ENCODE results near the gene SMAP1.

The SMAP1 gene

DNA sequence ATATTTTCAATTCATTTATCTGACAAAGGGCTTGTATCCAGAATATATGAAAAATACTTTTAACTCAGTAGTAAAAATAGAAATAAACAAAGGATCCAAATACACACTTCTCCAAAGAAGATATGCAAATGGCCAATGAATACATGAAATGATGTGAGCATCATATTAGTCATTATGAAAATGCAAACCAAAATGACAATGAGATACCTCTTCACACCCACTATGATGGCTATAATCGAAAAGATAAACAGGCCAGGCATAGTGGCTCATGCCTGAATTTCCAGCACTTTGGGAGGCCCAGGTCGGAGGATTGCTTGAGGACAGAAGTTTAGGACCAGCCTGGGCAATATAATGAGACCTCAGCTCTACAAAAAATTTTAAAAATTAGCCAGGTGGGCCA lies 33.8 kb upstream of the SMAP1 start:
- DNase-seq (ENCODE audit: low read depth) = no peak
- no peak overlapping the region for H3K4me3 ChIP-seq (ENCODE audit: low read length)
- TF ChIP-seq, protein P1, sequence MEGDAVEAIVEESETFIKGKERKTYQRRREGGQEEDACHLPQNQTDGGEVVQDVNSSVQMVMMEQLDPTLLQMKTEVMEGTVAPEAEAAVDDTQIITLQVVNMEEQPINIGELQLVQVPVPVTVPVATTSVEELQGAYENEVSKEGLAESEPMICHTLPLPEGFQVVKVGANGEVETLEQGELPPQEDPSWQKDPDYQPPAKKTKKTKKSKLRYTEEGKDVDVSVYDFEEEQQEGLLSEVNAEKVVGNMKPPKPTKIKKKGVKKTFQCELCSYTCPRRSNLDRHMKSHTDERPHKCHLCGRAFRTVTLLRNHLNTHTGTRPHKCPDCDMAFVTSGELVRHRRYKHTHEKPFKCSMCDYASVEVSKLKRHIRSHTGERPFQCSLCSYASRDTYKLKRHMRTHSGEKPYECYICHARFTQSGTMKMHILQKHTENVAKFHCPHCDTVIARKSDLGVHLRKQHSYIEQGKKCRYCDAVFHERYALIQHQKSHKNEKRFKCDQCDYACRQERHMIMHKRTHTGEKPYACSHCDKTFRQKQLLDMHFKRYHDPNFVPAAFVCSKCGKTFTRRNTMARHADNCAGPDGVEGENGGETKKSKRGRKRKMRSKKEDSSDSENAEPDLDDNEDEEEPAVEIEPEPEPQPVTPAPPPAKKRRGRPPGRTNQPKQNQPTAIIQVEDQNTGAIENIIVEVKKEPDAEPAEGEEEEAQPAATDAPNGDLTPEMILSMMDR (conservative IDR thresholded peaks at IDR 0.05; ENCODE audit: low read depth, low read length) = no peak

DNA sequence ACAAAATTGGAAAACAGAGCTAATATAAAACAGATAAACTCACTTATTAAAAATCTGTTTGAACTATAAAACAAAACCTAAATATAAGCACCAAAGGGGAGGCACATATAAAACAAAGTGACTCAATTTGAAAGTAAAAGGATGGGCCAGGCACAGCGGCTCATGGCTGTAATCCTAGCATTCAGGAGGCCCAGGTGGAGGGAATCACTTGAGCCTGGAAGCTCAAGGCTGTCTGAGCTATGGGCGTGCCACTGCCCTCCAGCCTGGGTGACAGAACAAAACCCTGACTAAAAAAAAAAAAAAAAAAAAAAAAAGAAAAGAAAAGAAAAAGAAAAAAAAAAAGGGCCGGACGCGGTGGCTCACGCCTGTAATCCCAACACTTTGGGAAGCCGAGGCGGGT lies 31.1 kb upstream of the SMAP1 start:
- DNase-seq (ENCODE audit: low read depth) = no peak
- TF ChIP-seq, protein P1 (conservative IDR thresholded peaks at IDR 0.05; ENCODE audit: low read depth, low read length) = no peak
- H3K4me3 ChIP-seq (ENCODE audit: low read length) = no peak overlapping the region

DNA sequence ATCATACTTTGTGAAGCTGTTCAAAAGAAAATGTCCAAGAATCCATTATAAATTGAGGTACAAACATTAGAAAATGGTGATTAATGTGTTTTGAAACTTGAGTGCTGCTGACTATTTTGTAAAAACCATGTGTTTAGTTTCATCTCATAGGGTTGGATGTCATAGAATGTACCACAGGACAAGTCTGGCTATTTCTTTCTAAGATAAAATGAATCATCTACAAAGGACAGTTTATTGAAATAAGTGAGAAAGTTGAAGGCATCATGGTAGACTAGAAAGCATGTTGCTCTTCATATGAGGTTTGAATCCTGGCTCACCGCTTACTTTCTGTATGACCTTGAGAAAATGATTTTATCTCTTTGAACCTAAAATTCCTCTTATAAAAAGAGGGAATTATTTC lies 29.2 kb upstream of the SMAP1 start:
- no peak for DNase-seq (ENCODE audit: low read depth)
- TF ChIP-seq, protein P1 (conservative IDR thresholded peaks at IDR 0.05; ENCODE audit: low read depth, low read length) = no peak
- H3K4me3 ChIP-seq (ENCODE audit: low read length) = no peak overlapping the region

DNA sequence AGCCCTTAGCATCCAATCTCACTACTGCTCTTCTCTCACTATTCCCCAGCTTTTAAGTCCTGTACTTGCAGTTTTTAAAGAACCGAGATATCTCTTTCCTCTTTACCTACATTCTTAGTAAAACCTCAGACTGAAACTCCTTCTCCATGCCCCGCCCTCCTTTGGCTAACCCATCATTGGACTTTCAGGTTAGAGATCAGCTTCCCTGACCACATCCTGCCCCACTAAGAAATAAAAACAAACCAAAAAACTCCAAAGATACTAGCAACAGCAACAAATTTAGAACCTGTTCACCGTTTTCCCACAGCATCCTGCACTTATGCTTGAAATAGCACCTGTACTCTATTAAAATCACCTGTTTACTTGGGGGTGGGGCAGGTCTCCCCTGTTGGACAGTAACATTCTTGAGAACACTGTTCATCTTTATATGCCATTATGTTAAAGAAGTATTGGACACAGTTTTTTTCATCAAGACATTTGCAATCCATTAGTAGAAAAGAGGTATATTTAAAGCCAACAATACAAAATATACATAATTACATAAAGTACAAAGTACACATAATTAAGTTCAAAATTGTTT lies 16.3 kb upstream of the SMAP1 start:
- DNase-seq (ENCODE audit: low read depth) = no peak
- H3K4me3 ChIP-seq (ENCODE audit: low read length) = no peak overlapping the region
- TF ChIP-seq, protein P1 (conservative IDR thresholded peaks at IDR 0.05; ENCODE audit: low read depth, low read length) = no peak

DNA sequence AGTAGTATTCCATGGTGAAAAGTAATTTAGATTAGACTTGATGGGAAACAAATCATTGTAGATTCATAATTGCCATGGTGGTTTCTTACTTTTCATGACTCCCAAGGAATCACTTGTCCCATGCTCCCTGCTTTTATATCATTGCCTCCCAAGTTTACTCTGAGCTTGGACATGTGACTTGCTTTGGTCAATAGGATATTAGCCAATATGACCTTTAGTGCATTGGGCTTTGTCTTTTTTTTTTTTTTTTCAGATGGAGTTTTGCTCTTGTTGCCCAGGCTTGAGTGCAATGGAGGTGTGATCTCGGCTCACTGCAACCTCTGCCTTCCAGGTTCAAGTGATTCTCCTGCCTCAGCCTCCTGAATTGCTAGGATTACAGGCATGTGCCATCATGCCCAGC lies 15.5 kb upstream of the SMAP1 start:
- no peak overlapping the region for H3K4me3 ChIP-seq (ENCODE audit: low read length)
- DNase-seq (ENCODE audit: low read depth) = no peak
- TF ChIP-seq, protein P1 (conservative IDR thresholded peaks at IDR 0.05; ENCODE audit: low read depth, low read length) = no peak

DNA sequence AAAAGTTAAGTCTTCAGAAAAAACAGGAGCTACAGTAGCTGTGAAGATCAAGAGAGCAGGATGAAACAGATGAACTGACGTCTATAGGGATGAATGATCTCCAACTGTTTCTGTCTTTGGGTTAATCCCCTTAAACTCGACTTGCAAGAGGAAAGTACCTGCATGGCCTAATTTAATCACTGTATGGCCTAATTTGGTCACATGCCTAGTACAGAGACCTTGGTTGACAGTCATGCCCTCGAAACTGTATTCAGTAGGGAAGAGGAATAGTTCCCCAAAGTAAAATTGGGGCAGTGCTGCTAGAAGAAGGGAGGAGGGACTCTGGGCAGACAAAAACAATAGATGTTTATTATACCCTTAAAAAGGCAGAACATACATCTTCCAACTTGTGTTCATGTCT lies 10.0 kb upstream of the SMAP1 start:
- H3K4me3 ChIP-seq (ENCODE audit: low read length) = no peak overlapping the region
- DNase-seq (ENCODE audit: low read depth) = no peak
- TF ChIP-seq, protein P1 (conservative IDR thresholded peaks at IDR 0.05; ENCODE audit: low read depth, low read length) = no peak

DNA sequence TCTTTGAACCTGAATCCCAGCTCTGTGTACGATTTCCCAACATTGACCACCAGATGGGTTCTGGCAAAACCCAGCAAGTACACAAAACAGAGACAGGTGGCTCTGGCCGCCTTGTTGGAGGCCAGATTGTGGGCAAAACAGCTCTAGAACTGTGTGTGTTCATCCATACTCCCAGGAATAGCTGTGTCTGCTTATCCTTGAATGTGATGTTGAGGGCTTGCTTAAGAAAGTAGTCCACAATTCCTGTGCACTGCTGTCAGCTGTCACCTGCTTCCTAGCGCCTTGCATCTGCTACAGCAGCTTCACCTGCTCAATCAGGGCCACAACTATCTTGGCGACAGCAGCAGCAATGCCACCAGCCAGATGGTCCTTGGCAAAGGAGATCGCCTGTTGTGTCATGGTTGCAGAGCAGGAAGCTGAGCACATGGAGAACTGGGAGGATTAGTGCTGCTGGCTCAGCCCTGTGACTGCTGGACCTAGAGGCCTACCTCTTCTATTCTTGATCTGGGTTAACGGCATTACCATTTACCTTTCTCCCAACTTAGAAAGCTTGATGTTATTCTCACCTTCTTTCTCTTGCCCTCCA lies 3.7 kb upstream of the SMAP1 start:
- no peak overlapping the region for H3K4me3 ChIP-seq (ENCODE audit: low read length)
- TF ChIP-seq, protein P1 (conservative IDR thresholded peaks at IDR 0.05; ENCODE audit: low read depth, low read length) = no peak

More for the DNA sequence above, 3.7 kb upstream of the SMAP1 start:
- DNase-seq (ENCODE audit: low read depth) = no peak
